Neural cell (in vitro differentiated cells): ENCODE measurements around the gene SAMD4B.

Experiments
- MXI1 ChIP-seq: fragments of 450-650 bp; conservative IDR thresholded peaks from 2 replicates; pipeline ENCODE4 v1.6.1; 2014; ENCODE audit warnings: antibody characterized with exemption, mild to moderate bottlenecking; ENCODE audit not compliant: poor library complexity, severe bottlenecking
- RAD21 ChIP-seq: fragments of 450-650 bp; conservative IDR thresholded peaks from 2 replicates; pipeline ENCODE4 v1.6.1; 2014; ENCODE audit warnings: antibody characterized with exemption, mild to moderate bottlenecking, moderate library complexity
- TAF1 ChIP-seq: IDR thresholded peaks from 2 replicates; pipeline ENCODE4 v1.6.1; 2012; ENCODE audit warnings: low read depth
- TF ChIP-seq, protein P1 (sequence below): fragments of 450-650 bp; IDR thresholded peaks from 2 replicates; pipeline ENCODE4 v1.5.1; 2014; ENCODE audit warnings: antibody characterized with exemption, mild to moderate bottlenecking, moderate library complexity; ENCODE audit not compliant: poor library complexity, severe bottlenecking

- TF ChIP-seq, protein P1, sequence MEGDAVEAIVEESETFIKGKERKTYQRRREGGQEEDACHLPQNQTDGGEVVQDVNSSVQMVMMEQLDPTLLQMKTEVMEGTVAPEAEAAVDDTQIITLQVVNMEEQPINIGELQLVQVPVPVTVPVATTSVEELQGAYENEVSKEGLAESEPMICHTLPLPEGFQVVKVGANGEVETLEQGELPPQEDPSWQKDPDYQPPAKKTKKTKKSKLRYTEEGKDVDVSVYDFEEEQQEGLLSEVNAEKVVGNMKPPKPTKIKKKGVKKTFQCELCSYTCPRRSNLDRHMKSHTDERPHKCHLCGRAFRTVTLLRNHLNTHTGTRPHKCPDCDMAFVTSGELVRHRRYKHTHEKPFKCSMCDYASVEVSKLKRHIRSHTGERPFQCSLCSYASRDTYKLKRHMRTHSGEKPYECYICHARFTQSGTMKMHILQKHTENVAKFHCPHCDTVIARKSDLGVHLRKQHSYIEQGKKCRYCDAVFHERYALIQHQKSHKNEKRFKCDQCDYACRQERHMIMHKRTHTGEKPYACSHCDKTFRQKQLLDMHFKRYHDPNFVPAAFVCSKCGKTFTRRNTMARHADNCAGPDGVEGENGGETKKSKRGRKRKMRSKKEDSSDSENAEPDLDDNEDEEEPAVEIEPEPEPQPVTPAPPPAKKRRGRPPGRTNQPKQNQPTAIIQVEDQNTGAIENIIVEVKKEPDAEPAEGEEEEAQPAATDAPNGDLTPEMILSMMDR, result no peak
- no peak for TF ChIP-seq RAD21
- TF ChIP-seq MXI1, result no peak
- TF ChIP-seq TAF1, result no peak
These were observed 68.0 kb downstream of the SAMD4B start for GRCh38 chr19:39410017-39410830.
